Heart right ventricle (tissue), 16 donors: ENCODE measurements around the gene C4BPB. TPM values are rescaled to one million over a fixed set of nuclear protein-coding genes. Genes with fewer than 3 reads are reported as not detected.
"Not testable (repeated sequence)": the region's sequence is repeated elsewhere in the genome, so short reads cannot be mapped to it uniquely, and the experiment has no call there.

Experiments
- ATAC-seq, 8 donors: fragments of 200-7000 bp; cut with Tn5 transposase; one replicate each; pipeline ENCODE4 v1.9.1; 2020; ENCODE audit warnings: mild to moderate bottlenecking in 8 of 8, moderate library complexity in 8 of 8, moderate number of reproducible peaks in 1 of 8
- DNase-seq, 2 donors: peaks; one replicate each; pipeline ENCODE4 v3.0.0-alpha.2; 2020
- H3K27ac ChIP-seq, 10 donors: fragments of 200-600 bp; sonication (generic) in 2 of 10; one replicate each; pipeline versions ENCODE4 v1.5.0 to v1.8.0; 2020 to 2022; ENCODE audit warnings: mild to moderate bottlenecking in 3 of 10
- H3K27me3 ChIP-seq, 7 donors: fragments of 200-600 bp; one replicate each; pipeline ENCODE4 v1.8.0; 2021 to 2022; ENCODE audit warnings: mild to moderate bottlenecking in 2 of 7
- H3K36me3 ChIP-seq, 9 donors: fragments of 200-600 bp; sonication (generic) in 1 of 9; one replicate each; pipeline versions ENCODE4 v1.5.0 to v1.8.0; 2020 to 2022; ENCODE audit warnings: mild to moderate bottlenecking in 2 of 9
- H3K4me1 ChIP-seq, 9 donors: fragments of 200-600 bp; sonication (generic) in 1 of 9; one replicate each; pipeline versions ENCODE4 v1.5.0 to v1.8.0; 2020 to 2022; ENCODE audit warnings: mild to moderate bottlenecking in 4 of 9
- H3K4me3 ChIP-seq, 10 donors: fragments of 200-600 bp; sonication (generic) in 2 of 10; one replicate each; pipeline versions ENCODE4 v1.5.0 to v1.8.0; 2020 to 2022; ENCODE audit warnings: mild to moderate bottlenecking in 7 of 10, moderate library complexity in 2 of 10
- H3K9me3 ChIP-seq, 11 donors: fragments of 200-600 bp in 10 of 11; sonication (generic) in 2 of 11; one replicate each; pipeline versions ENCODE4 v1.5.0 to v1.8.0; 2013 to 2022; ENCODE audit warnings: mild to moderate bottlenecking in 2 of 11, control low read depth in 1 of 11, moderate library complexity in 1 of 11
- WGBS, 2 donors: extraction: QIAGEN DNeasy Blood & Tissue Kit; methylation state at CpG; one replicate each; pipeline ENCODE4 v1.1.7; 2013; ENCODE audit warnings: inconsistent platforms in 1 of 2; 5-methylcytosine and 5-hydroxymethylcytosine counted together
- intact Hi-C, 10 donors: fragments of 100-400 bp; cut with DNase I; formaldehyde crosslinking; loops; one replicate each; pipeline versions ENCODE4 v1.11.1 to v1.14.2; 2022
- long read RNA-seq, 3 donors: library from polyadenylated mRNA; unstranded; transcript quantifications; one replicate each; pipeline ENCODE4 v2.0.0, GENCODE V29; 2020 to 2021
- polyA plus RNA-seq, 2 donors: library from polyadenylated mRNA; stranded (reverse); fragments of 200-250 nt; gene quantifications; one replicate each; pipeline ENCODE4 v1.2.3, GENCODE V29; 2013
- total RNA-seq, 10 donors: library from RNA; stranded (reverse); fragmentation: NEBNext Ultra II Directional in 3 of 10; extraction: Animal tissue kit (Norgen Biotek cat#: 25700) in 3 of 10; gene quantifications; one replicate each; pipeline versions ENCODE4 v1.2.1 to v1.2.4, GENCODE V29; 2021 to 2023
- TF ChIP-seq, protein P1 (sequence below), 9 donors: fragments of 200-600 bp; sonication (generic) in 2 of 9; IDR thresholded peaks; one replicate each; pipeline versions ENCODE4 v1.5.0 to v1.8.0; 2021 to 2022; ENCODE audit warnings: antibody characterized with exemption in 9 of 9, mild to moderate bottlenecking in 5 of 9, moderate library complexity in 1 of 9
- donor health status: Arrhythmogenic right ventricular cardiomyopathy.
- donor health status: ischemic (EF 13 %, LVEDD 7.1; RV severe dilation, severe dysfunction).
- donor health status: healthy with polysubstance abuse.
- donor health status: DM: no; HTN: yes; CAD: no.
- donor health status: DM: no; HTN: no; CAD: no.
- donor health status: ischemic (EF 25% LVEDD 6.9; RV normal size, moderate dysfunction).
- donor health status: ischemic (EF 25% LVEDD 5.7; RV mildly dilated, moderate dysfunction).
- donor health status: healthy.
- donor health status: DM: yes; HTN: yes; CAD: no.
- donor health status: Ischemic cardiomyopathy.
- donor health status: ischemic (EF 35%, LVEDD 5.7; RV mildly dilated, moderate dysfunction).
- donor health status: nonischemic (EF 11% LVEDD 7.7; RV severe dilation, severe dysfunction).
- donor health status: DM: yes; HTN: yes; CAD: no.
- donor health status: PGD.
- donor health status: ischemic (EF 29% LVEDD 5.4; RV normal size, mild dysfunction).
- donor health status: nonischemic (EF 23%, LVEDD 6.1; RV moderate dilation, normal function).

C4BPB gene, protein sequence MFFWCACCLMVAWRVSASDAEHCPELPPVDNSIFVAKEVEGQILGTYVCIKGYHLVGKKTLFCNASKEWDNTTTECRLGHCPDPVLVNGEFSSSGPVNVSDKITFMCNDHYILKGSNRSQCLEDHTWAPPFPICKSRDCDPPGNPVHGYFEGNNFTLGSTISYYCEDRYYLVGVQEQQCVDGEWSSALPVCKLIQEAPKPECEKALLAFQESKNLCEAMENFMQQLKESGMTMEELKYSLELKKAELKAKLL
- total RNA-seq, result 1 to 10 TPM in 1 of 10 donors, under 1 TPM in 2, not detected in 7; 0.49 to 1.7 (median 0.57) TPM
- under 1 TPM in 1 of 2 donors, not detected in 1; 0.06 TPM for polyA plus RNA-seq
- long read RNA-seq, donor 1, result 0 reads
- long read RNA-seq, donor 2, result 0 reads
- long read RNA-seq, donor 3, result 0 reads

DNA sequence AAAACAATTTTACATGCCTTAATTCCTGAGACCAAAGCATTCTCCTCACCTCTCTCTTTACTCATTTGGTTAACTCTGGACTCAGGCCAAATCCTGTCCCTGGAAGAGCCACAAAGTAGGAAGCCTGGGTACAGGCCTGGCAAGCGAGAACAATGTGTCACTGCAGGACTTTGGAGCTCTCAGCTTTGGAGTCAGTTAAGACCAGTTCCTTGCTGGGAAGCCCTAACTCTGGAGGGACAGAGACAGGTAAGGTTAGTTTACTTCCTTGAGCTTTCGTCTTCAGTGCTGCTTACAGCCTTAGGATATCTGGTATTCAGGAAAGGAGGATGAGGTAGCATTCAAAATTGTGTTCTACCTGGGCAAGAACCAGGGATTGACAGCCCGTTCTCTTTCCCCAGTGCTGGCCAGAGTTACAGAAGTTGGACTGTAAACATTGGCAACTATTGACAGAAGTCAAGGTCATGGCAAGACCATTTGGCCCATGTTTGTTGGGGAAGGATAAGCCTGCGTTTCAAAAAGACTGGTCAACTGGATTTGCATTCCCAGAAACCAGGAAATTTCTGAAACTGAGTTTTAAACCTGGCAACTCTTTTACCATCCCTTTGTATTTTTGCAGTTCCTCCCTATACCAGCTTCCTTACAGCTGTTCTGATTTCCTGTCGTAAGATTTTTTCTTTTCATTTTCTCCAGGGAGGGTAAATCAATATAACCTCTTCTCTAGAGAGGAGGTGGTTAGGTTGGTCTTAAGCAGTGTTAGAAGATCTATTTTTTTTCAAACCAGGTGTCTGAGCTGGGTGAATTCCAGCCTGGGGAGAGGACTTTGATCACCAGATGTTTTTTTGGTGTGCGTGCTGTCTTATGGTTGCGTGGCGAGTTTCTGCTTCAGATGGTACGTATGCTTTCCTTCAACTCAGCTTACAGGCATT lies at the start of gene C4BPB:
Gene C4BPB, plus strand, starts transcription at position 160 of the 926 bp plus-strand sequence. Its CDS starts 672 bp downstream, at position 832.
- DNase-seq, result no peak
- Histone ChIP-seq H3K4me1 (peaks cover 0 to 13% (median 0%) of the 10 kb centered on the region in 9 donors), H3K9me3 (no peaks in the 10 kb centered on the region), H3K4me3 (peak within 1 kb of the TSS in 1 of 10 donors; percentile 0), H3K27me3 (no peaks in the 10 kb centered on the region), H3K27ac (peak within 1 kb of the TSS in 1 of 10 donors; percentile 41), H3K36me3 (no peaks in the 10 kb centered on the region)
- WGBS, 2 donors, result 81 to 84% methylated on average over 9 of the region's 9 CpGs
- intact Hi-C loops, result loop anchor here in 7 of 10 donors (2.0 to 10.0 kb wide), 6 partner anchors 236 to 413 kb away; partner anchors contain the start of genes CR1 (in 4 of the 7) and CD55 (in 2 of the 7)
- TF ChIP-seq, protein P1, sequence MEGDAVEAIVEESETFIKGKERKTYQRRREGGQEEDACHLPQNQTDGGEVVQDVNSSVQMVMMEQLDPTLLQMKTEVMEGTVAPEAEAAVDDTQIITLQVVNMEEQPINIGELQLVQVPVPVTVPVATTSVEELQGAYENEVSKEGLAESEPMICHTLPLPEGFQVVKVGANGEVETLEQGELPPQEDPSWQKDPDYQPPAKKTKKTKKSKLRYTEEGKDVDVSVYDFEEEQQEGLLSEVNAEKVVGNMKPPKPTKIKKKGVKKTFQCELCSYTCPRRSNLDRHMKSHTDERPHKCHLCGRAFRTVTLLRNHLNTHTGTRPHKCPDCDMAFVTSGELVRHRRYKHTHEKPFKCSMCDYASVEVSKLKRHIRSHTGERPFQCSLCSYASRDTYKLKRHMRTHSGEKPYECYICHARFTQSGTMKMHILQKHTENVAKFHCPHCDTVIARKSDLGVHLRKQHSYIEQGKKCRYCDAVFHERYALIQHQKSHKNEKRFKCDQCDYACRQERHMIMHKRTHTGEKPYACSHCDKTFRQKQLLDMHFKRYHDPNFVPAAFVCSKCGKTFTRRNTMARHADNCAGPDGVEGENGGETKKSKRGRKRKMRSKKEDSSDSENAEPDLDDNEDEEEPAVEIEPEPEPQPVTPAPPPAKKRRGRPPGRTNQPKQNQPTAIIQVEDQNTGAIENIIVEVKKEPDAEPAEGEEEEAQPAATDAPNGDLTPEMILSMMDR (IDR thresholded peaks at IDR 0.05), result no peak
- ATAC-seq, result peak in 5 of 8 donors; percentile 16 to 70 (median 45)

DNA sequence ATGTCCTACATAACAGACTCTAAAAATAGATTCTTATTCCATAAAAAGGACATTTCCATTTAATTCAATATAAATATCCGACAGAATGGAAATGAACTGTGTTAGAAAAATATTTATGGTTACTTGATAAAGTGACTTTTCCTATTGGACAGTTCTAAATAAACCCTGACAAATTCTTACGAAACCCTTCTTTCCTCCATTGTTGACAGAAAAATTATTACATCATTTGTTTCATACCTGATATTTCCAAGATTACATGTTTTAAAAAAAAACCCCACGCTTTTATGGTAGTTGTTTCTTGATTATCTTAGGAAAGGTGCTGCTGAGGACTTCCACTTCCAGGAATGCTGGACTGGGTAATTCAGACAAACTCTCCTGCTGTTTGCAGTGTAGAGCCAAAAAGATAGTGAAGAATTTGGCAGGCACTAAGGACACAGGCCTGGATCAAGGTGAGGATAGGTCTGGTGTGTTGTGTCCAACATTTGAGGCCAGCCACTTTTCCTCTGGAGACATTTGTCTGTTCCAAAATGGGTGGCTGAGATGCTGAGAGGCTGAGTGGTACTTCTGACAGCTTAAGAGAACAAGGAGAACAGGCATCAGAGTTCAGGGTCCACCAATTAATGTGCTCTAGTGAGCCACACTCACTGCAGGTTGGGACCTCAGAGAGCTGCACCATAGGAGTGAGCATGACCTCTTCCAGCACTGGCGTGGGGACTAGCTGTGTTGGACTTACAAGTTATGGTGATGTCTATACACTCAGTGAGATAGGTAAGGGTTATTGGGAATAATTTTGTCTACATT lies 49.1 kb upstream of the C4BPB start:
- intact Hi-C loops, result no loop called here
- H3K27me3 ChIP-seq, result peaks cover 0 to 4% (median 0%) of the 10 kb centered on the region in 7 donors
- H3K9me3 ChIP-seq, result no peaks in the 10 kb centered on the region
- DNase-seq (no peak), ATAC-seq (peak; percentile 46 to 86 (median 70))
- TF ChIP-seq, protein P1 (IDR thresholded peaks at IDR 0.05), result no peak
- 46 to 59% methylated on average over 4 of the region's 4 CpGs for WGBS, 2 donors
- no peak overlapping the region for H3K4me3 ChIP-seq
- peaks cover 0 to 31% (median under 1%) of the 10 kb centered on the region in 9 donors for H3K4me1 ChIP-seq
- H3K36me3 ChIP-seq, result peaks cover 0 to 2% (median 0%) of the 10 kb centered on the region in 9 donors
- H3K27ac ChIP-seq, result peak overlapping the region in 3 of 10 donors; percentile 2 to 37 (median 8)

DNA sequence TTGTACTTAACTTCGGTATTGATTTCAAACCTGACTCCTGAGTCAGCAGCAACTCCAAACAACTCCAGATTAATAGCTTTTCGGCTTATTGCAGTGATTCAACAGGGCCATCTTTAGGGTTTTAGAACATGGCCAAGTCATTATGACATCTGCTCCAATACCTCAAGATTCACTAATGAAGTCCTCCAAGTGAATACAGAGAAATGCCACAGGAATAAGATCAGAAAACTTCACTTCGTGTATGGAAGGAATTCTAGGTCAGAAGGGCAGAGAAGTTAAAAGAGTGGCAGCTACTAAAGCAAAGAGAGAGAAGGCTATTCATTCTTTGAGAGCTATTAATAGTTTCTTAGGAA lies 48.5 kb upstream of the C4BPB start:
- H3K4me1 ChIP-seq, result peaks cover 0 to 35% (median 6%) of the 10 kb centered on the region in 9 donors
- TF ChIP-seq, protein P1 (IDR thresholded peaks at IDR 0.05), result no peak
- no peaks in the 10 kb centered on the region for H3K9me3 ChIP-seq
- WGBS, 2 donors, result 61 to 64% methylated on average over 3 of the region's 3 CpGs
- peak overlapping the region in 3 of 10 donors; percentile 2 to 37 (median 8) for H3K27ac ChIP-seq
- DNase-seq (no peak), ATAC-seq (no peak)
- H3K36me3 ChIP-seq, result peaks cover 0 to 8% (median 0%) of the 10 kb centered on the region in 9 donors
- H3K27me3 ChIP-seq, result peaks cover 0 to 4% (median 0%) of the 10 kb centered on the region in 7 donors
- no peak overlapping the region for H3K4me3 ChIP-seq
- intact Hi-C loops, result no loop called here

DNA sequence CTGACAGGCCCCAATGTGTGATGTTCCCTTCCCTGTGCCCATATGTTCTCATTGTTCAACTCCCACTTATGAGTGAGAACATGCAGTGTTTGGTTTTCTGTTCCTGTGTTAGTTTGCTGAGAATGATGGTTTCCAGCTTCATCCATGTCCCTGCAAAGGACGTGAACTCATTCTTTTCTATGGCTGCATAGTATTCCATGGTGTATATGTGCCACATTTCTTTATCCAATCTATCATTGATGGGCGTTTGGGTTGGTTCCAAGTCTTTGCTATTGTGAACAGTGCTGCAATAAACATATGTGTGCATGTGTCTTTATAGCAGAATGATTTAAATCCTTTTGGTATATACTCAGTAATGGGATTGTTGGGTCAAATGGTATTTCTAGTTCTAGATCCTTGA lies 47.3 kb upstream of the C4BPB start:
- Histone ChIP-seq H3K4me1 (peaks cover 0 to 46% (median 15%) of the 10 kb centered on the region in 9 donors), H3K36me3 (peaks cover 0 to 20% (median 0%) of the 10 kb centered on the region in 9 donors)
- intact Hi-C loops, H3K9me3 ChIP-seq, H3K4me3 ChIP-seq, H3K27ac ChIP-seq, ATAC-seq, DNase-seq, H3K27me3 ChIP-seq: not testable (repeated sequence)
- WGBS, 2 donors, result 94% methylated on average over 2 of the region's 2 CpGs
